WTC11 (cell line): ENCODE data around the gene PRUNE2. TPM values are rescaled to one million over a fixed set of nuclear protein-coding genes. Genes with fewer than 3 reads are reported as not detected.

Experiments
- ATAC-seq: fragments of 200-7000 bp; cut with Tn5 transposase; 2 replicates; pipeline ENCODE4 v1.10.0; 2021; ENCODE audit warnings: mild to moderate bottlenecking, moderate library complexity
- CTCF ChIA-PET: fragments of 300-600 bp; sonication (Branson Sonifier 250); formaldehyde crosslinking; loops from one replicate; lab custom pipeline; 2021; ENCODE audit warnings: antibody characterized with exemption; lab: Charles Lee
- POLR2A ChIA-PET: fragments of 350-600 bp; sonication (Branson Sonifier 250); formaldehyde crosslinking; loops from one replicate; lab custom pipeline; 2021; ENCODE audit warnings: antibody characterized with exemption; lab: Charles Lee
- DNase-seq: peaks from one replicate; pipeline ENCODE4 v3.0.0; 2021; ENCODE audit warnings: low spot score
- H3K27ac Mint-ChIP-seq: 2 replicates; pipeline ENCODE4 v1.8.0; 2021; ENCODE audit warnings: mixed read lengths
- H3K27me3 Mint-ChIP-seq: 2 replicates; pipeline ENCODE4 v1.8.0; 2021; ENCODE audit warnings: low read depth, mild to moderate bottlenecking, moderate library complexity, mixed read lengths
- H3K36me3 Mint-ChIP-seq: 2 replicates; pipeline ENCODE4 v1.8.0; 2021; ENCODE audit warnings: mixed read lengths
- H3K4me1 Mint-ChIP-seq: 2 replicates; pipeline ENCODE4 v1.8.0; 2022; ENCODE audit warnings: mixed read lengths
- H3K4me3 Mint-ChIP-seq: 2 replicates; pipeline ENCODE4 v1.8.0; 2021; ENCODE audit warnings: mild to moderate bottlenecking, moderate library complexity, mixed read lengths
- H3K9me3 Mint-ChIP-seq: 2 replicates; pipeline ENCODE4 v1.8.0; 2021; ENCODE audit warnings: mixed read lengths
- ARID4B ChIP-seq: sonication (generic); formaldehyde crosslinking; IDR thresholded peaks from 2 replicates; pipeline ENCODE4 v1.8.0; 2023; ENCODE audit warnings: missing genetic modification reagents, mild to moderate bottlenecking, borderline replicate concordance
- ATF3 ChIP-seq: sonication (generic); formaldehyde crosslinking; conservative IDR thresholded peaks from 2 replicates; pipeline ENCODE4 v1.8.1; 2022; ENCODE audit warnings: mild to moderate bottlenecking, missing genetic modification reagents
- E2F5 ChIP-seq: sonication (generic); formaldehyde crosslinking; IDR thresholded peaks from 2 replicates; pipeline ENCODE4 v1.8.1; 2022; ENCODE audit warnings: mild to moderate bottlenecking, moderate library complexity, missing genetic modification reagents
- EMX1 ChIP-seq: fragments of 250-450 bp; sonication (Bioruptor Pico); IDR thresholded peaks from 2 replicates; pipeline ENCODE4 v1.8.0; 2021; ENCODE audit warnings: mild to moderate bottlenecking
- HMGA2 ChIP-seq: fragments of 250-450 bp; sonication (Bioruptor Pico); IDR thresholded peaks from 2 replicates; pipeline ENCODE4 v1.4.0; 2021; ENCODE audit warnings: mild to moderate bottlenecking, moderate library complexity
- MLX ChIP-seq: sonication (generic); formaldehyde crosslinking; IDR thresholded peaks from 2 replicates; pipeline ENCODE4 v1.8.1; 2023; ENCODE audit warnings: mild to moderate bottlenecking, missing genetic modification reagents, moderate library complexity
- MXD4 ChIP-seq: fragments of 250-450 bp; sonication (Bioruptor Pico); IDR thresholded peaks from 2 replicates; pipeline ENCODE4 v1.8.0; 2021; ENCODE audit warnings: mild to moderate bottlenecking, moderate library complexity, borderline replicate concordance
- MYBL2 ChIP-seq: sonication (generic); formaldehyde crosslinking; IDR thresholded peaks from 2 replicates; pipeline ENCODE4 v1.8.1; 2023; ENCODE audit warnings: mild to moderate bottlenecking, moderate library complexity, missing genetic modification reagents
- NFE2L1 ChIP-seq: sonication (generic); formaldehyde crosslinking; IDR thresholded peaks from 2 replicates; pipeline ENCODE4 v1.8.1; 2023; ENCODE audit warnings: missing genetic modification reagents
- SOX15 ChIP-seq: fragments of 250-450 bp; sonication (Bioruptor Pico); IDR thresholded peaks from 2 replicates; pipeline ENCODE4 v1.9.0; 2021; ENCODE audit warnings: mild to moderate bottlenecking
- STAT6 ChIP-seq: sonication (generic); formaldehyde crosslinking; conservative IDR thresholded peaks from 2 replicates; pipeline ENCODE4 v1.8.1; 2023; ENCODE audit warnings: mild to moderate bottlenecking, low read depth, missing genetic modification reagents, moderate library complexity
- ZBTB21 ChIP-seq: sonication (generic); formaldehyde crosslinking; IDR thresholded peaks from 2 replicates; pipeline ENCODE4 v1.8.1; 2023; ENCODE audit warnings: mild to moderate bottlenecking, missing genetic modification reagents, borderline replicate concordance
- ZMAT4 ChIP-seq: fragments of 250-450 bp; sonication (Bioruptor Pico); IDR thresholded peaks from 2 replicates; pipeline ENCODE4 v1.9.0; 2021; ENCODE audit warnings: mild to moderate bottlenecking
- total RNA-seq: library from RNA; stranded (reverse); gene quantifications from 3 replicates; pipeline ENCODE4 v1.2.3, GENCODE V29; 2021

Gene PRUNE2
- total RNA-seq, 1 experiment from 2014 or later, result 13.1 TPM

GRCh38 chr9:76897804-76898525 is 7.9 kb downstream of the PRUNE2 start (continued):
- TF ChIP-seq ATF3 (CRISPR knock-in tag) (no peak), MLX (CRISPR knock-in tag) (no peak)

- Mint-ChIP-seq H3K4me1 (peaks cover 9% of the 10 kb centered on the region), H3K36me3 (peaks cover 2% of the 10 kb centered on the region; the same call in 1 of the 2 replicates), H3K27ac (no peak overlapping the region), H3K4me3 (no peak overlapping the region), H3K9me3 (no peaks in the 10 kb centered on the region), H3K27me3 (no peaks in the 10 kb centered on the region)
- ATAC-seq (no peak), DNase-seq (no peak)
- TF ChIP-seq MYBL2, result no peak
- TF ChIP-seq MXD4 (CRISPR knock-in tag), result no peak
- no peak for TF ChIP-seq ZMAT4
- TF ChIP-seq MLX (CRISPR knock-in tag), result no peak
- no peak for TF ChIP-seq SOX15 (CRISPR knock-in tag)
- TF ChIP-seq E2F5, result no peak
- no peak for TF ChIP-seq HMGA2
- no peak for TF ChIP-seq ARID4B
- TF ChIP-seq STAT6, result no peak
- no peak for TF ChIP-seq ZBTB21
- TF ChIP-seq NFE2L1 (CRISPR knock-in tag), result no peak
- TF ChIP-seq EMX1 (CRISPR knock-in tag), result no peak
- TF ChIP-seq ATF3 (CRISPR knock-in tag), result no peak
- CTCF ChIA-PET, result no interaction called here
- POLR2A ChIA-PET, result no interaction called here
Observed at GRCh38 chr9:76896035-76896434, 9.9 kb downstream of the PRUNE2 start.
